GM15510 (cell line): ENCODE measurements around the gene CHCHD6.

Source experiments
- POLR2A ChIP-seq: IDR thresholded peaks from 3 replicates; pipeline ENCODE4 v1.6.1; 2011; ENCODE audit warnings: borderline replicate concordance; ENCODE audit not compliant: insufficient read length; ENCODE audit errors: extremely low read depth

Gene CHCHD6

DNA sequence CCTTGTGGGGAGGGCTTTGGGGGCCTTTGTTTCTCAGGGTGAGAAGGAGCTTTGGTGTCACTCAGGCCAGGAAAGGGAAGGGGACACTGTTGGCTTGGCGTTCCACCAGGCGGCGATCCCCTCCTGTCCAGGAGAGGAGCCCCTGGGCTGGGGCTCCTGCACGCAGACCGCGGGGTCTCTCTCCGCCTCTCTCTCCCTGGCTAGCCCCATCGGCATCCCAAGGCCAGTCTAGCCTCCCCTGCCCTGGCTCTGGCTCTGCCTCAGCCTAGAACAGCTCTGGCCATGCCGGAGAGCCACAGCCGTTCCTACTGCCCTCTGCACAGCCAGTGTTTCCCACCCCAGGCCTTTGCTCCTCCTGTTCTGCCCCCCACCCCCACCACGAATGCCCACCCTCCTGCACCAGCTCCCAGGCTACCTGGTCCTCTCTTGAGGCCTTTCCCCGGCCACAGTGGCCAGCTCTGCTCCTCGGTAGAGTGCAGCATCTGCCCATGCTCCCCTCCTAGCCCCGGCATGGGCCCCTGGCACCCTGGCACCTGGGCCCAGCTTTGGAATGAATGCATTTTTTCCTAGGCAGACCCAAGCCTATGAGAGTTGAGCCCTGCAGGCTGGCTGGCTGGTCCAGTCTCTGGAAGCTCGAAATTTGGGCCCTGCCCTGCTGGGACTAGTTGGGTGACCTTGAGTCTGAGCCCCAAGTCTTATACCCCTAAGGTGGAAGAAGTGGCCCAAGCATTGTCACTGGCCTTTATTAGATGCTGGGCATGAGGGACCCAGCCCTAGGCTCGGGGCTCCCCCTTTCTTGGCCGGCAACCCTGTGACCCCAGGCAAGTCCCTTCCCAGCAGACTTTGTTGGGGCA, 281.3 kb downstream of the CHCHD6 start:
- no peak for TF ChIP-seq POLR2A

DNA sequence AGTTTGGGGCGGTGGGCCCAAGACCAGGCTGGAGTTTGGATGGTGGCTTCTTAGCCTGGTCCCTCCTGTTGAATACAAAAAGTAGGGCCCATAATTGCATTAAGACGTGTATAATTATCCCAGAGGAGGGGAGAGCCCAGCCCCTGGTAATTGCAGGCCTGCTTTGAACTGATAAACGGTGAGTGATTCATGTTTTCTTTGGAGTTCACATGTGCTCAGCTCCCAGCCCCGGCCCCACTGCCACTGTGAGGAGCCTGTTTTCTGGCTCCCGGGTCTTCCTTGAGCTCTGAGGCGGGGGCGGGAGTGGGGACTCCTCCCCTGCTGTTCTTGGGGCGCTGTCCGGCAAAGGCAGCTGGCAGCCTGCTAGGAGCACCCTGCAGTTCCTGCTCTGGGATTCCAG, 282.0 kb downstream of the CHCHD6 start:
- TF ChIP-seq POLR2A = no peak

DNA sequence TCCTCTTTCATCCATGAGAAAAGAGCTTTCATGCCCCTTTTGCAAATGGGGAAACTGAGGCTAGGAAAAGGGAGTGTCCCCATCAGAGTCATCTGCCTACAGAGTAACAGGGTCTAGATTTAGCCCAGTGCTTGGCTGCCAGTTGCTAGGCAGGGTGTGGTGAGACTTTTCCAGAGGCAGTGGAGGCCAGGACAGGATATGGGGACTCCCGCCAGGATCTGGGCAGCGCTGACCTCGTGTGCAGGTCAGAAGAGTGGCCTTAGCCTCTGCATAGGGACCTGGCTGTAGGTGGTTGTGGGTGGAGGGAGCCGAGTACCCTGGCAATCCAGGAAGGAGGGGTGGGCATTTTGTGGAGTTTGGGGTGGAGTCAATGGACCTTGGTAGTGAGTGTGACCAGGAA, 283.1 kb downstream of the CHCHD6 start:
- no peak for TF ChIP-seq POLR2A

DNA sequence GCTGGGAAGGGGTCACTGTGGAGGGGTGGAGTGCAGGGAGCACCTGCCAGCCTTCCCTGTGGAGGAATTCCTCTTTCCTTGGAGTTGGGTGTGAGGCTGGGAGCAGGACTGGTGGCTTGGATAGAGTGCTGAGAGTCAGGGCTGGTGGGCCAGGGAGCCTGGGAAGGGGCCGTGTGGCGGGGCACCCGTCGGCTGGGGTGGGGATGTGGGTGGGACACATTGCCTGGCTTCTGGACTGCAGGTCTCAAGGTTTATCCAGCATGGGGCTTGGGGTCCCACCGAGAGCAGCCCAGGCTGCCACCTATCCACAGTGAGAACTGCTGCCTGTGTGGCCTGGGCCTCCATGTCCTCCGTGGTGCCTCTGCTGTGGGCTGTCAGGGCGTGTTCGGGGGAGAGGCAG, 283.6 kb downstream of the CHCHD6 start:
- TF ChIP-seq POLR2A = no peak

DNA sequence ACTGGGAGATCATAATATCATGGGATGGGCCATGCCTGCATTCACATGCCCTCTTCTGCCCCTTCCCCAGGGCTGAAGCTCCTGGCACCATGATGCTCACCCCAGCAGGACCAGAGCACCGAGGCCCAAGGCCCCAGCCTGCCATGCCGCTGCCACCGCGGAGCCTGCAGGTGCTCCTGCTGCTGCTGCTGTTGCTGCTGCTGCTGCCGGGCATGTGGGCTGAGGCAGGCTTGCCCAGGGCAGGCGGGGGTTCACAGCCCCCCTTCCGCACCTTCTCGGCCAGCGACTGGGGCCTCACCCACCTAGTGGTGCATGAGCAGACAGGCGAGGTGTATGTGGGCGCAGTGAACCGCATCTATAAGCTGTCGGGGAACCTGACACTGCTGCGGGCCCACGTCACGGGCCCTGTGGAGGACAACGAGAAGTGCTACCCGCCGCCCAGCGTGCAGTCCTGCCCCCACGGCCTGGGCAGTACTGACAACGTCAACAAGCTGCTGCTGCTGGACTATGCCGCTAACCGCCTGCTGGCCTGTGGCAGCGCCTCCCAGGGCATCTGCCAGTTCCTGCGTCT, 284.5 kb downstream of the CHCHD6 start:
- no peak for TF ChIP-seq POLR2A

DNA sequence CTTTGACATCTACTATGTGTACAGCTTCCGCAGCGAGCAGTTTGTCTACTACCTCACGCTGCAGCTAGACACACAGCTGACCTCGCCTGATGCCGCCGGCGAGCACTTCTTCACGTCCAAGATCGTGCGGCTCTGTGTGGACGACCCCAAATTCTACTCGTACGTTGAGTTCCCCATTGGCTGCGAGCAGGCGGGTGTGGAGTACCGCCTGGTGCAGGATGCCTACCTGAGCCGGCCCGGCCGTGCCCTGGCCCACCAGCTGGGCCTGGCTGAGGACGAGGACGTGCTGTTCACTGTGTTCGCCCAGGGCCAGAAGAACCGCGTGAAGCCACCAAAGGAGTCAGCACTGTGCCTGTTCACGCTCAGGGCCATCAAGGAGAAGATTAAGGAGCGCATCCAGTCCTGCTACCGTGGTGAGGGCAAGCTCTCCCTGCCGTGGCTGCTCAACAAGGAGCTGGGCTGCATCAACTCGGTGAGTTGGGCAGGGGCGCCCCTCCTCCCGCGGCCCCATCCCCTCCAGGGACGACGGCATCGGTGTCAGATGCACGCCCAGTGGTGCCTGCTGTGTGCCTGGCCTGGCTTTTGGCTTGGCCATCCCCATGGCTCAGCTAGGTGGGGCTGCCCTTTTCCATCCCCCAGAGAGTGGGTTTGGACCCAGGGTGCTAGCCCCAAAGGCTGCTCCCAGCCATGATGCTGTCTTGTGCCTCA, 285.4 kb downstream of the CHCHD6 start:
- no peak for TF ChIP-seq POLR2A

DNA sequence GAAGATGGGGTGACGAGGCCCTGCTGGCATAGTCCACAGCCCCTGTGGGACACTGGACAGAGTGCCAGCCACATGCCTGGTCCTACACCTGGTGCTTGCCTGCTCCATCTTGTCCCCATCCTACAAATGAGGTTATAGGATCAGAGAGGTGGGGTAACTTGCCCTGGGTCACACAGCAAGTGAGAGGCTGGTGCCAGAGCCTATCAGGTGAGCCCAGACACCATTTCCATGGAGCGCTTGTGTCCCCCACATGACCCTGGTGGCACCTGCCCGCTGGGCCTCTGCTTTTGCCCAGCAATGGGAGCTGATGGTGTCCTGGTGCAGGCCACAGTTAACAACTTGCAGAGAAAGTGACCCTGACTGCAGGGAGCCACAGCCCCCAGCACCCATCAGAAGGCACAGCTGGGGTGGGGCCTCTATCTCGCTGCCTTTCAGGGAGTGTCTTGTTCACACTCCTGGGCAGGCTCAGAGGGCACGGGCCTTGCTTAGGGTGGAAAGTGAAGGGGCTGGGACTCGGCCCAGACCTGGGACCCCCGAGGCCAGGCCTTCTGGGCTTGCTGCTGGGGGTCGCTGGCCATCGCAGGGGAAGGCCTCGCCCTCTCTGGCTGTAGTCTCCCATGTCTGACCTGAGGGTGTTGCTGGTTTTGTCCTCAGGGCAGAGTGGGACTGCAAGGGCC, 286.1 kb downstream of the CHCHD6 start:
- no peak for TF ChIP-seq POLR2A

DNA sequence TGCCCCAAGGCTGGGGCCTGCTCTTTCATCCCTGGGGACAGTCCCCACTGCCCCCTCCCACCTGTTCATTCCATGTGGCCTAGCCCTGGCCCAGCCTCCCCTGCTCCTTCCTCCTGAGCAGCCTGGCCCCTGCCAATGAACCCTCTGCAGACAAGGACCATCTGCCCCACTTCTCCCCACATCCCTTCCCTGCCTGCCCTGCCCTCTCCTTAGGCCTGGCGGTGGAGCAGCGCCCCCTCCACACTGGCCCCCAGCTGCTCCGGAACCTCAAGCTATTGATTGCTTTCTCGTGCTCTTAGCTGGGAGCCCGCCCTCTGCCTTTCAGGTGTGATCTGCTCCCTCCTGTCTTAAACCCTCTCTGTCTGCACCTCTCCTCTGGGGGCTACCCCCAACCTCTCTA, 286.9 kb downstream of the CHCHD6 start:
- TF ChIP-seq POLR2A = no peak

DNA sequence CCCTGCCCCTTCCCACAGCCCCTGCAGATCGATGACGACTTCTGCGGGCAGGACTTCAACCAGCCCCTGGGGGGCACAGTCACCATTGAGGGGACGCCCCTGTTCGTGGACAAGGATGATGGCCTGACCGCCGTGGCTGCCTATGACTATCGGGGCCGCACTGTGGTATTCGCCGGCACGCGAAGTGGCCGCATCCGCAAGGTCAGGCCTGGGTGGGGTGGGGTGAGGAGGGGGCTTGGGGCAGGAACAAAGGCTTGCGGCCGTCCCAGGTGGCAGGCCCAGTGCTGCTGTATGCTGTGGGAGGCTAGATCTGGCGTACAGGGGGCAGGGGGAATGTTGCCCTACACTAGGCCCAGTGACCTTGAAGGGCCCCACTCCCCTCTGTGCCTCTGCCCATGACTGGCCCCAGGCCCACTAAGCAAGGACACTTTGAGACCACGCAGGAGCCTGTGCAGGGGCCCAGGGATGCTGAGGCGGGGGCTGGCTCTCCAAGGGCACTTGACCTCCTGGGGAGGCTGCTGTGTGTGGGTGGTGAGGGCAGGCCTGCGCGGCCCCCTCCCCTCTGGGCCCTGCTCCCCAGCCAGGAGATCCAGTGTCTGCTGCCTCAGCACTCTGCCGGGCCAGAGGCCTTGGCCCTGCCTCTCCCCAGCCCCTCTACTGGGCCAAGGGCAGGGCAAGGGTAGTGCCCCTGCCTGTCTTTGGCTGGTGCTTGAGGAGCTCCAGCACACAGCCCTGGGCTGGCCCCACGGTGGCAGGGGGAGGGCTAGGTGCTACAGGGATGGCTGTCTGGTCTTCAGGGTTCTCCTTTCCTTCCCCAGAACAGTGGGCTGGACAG, 287.5 kb downstream of the CHCHD6 start:
- no peak for TF ChIP-seq POLR2A

DNA sequence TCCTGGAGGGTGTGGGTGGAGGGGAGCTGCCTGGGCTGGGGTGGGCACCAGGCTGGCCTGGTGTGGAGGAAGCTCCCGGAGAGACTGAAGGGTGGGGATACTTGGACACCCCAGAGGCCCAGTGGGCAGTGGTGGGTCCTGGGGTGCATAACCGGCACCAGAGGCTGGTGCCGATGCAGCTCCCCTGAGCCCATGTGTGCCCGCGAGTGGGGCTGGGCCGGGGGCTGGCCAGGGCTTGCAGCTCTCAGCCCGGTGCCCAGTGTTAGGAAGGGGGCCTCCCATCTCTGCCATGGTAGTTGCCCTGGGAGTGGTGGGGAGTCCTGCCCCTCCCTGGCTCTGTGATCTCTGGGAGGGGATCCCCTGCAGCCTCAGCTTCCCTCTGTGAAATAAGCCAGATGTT, 288.2 kb downstream of the CHCHD6 start:
- no peak for TF ChIP-seq POLR2A

DNA sequence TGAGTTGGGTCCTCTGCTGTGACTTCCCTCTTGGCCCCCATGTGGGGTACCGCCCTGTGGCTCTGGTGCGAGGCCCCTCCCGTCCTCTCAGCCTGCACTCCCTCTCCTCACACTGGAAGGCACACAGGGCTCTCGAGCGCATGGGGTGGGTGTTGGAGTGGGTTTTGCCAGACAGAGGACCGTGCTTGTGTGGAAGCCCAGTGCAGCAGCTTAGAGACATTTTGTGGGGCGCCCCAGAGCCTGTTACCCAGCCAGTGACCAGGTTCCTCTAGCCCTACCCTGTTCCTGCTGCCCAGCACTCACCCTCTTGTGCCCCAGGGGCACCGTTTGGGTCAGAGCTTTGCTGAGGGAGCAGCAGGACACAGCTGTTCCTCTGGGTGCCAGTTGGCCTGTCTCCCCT, 288.7 kb downstream of the CHCHD6 start:
- no peak for TF ChIP-seq POLR2A

DNA sequence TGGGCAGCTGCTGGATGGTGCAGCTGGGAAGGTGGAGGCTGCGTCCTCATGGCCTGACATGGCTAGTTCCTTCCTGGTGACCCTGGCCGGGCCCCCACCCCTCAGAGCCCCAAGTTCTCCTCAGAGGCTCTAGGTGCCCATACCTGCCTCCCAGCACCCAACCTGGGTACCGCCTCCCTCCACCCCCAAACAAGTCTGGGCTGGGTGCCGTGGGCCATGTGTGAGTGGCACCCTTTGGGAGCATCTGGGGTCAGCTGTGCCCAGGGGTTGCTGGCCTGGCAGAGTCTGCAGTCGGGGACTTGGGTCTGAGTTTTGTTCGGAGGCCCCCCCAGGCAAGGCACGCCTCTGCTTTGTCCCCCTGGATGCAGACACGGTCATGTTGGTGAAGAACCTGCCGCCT, 289.4 kb downstream of the CHCHD6 start:
- TF ChIP-seq POLR2A = no peak

DNA sequence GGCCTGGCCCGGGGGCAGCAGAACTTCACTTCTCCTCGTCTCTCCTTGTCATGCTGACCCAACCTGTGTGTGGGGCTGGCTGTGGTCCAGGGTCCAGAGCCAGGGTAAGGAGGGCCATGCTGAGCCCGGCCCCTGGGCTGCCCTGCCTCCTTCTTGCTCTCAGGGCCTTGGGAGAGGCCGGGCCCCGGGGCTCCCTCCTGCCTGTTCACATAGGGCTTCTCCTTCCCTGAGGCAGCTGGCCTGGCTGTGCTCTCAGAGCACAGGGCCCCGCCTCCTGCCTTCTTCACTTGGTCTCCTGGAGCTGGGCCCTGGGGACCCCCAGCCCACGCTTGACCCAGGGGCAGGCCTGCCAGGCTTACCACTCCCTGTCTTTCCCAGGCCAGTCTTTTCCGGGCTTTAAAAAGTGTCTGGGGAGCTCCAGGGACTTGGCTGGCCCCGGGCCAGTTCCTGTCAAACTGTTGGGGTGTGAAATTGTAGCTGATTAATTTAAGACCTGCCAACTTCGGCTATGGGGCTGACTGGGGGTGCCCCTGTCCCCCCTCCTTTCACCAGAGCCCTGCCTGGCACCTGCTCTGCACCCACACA, 290.7 kb downstream of the CHCHD6 start:
- TF ChIP-seq POLR2A = no peak

DNA sequence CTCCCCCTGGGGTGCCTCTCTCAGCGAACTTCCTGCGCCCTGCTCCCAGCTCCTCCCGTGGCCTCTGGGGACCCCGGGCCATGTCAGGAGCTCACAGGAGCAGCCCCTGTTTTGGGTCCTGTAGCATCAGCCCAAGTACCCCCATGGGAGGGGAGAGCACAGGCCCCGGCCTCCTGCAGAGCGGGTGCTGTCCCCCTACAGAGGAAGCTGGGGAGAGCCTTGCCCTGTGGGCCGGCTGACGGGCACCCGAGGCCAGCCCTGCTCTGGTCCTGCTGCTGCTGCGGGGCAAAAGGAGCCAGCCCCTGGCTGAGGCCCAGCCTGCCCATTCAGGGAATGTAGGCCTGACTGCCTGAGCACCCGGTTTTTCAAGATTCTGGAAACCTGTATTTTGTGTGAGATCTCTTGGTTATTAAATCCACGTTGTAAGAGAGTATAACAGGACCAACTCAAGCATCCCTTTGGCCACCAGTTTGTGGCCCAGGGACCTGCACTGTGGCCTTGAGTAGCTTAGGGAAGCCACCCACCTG, 291.3 kb downstream of the CHCHD6 start:
- TF ChIP-seq POLR2A = no peak
